ENCODE measurements around the gene METTL27. TPM values are rescaled to one million over a fixed set of nuclear protein-coding genes. Genes with fewer than 3 reads are reported as not detected.

METTL27 gene
- total and polyA plus RNA-seq, 9 of the 15 experiments (the other 6 are each of a cell fraction or from before 2014, with no cell fraction given) = 0.08 to 0.82 (median 0.33) TPM; not detected in 4

- TF ChIP-seq TAF1 (IDR thresholded peaks at IDR 0.05; ENCODE audit: control insufficient read depth, extremely low read depth, insufficient read depth, low read length, severe bottlenecking) (peak; percentile 63), YY1 (IDR thresholded peaks at IDR 0.05; ENCODE audit: borderline replicate concordance in 1 of 3, control insufficient read depth in 1 of 3, extremely low read depth in 1 of 3, insufficient read depth in 3 of 3, insufficient read length in 1 of 3, insufficient replicate concordance in 2 of 3, low read depth in 1 of 3, low read length in 2 of 3) (no peak), E2F1 (CRISPR knock-in tag; IDR thresholded peaks at IDR 0.05) (0 out of 2 replicates have a peak, but pooled peaks have one; percentile 38), ZBTB9 (CRISPR knock-in tag; IDR thresholded peaks at IDR 0.05) (peak; percentile 96), KLF6 (CRISPR knock-in tag; IDR thresholded peaks at IDR 0.05; ENCODE audit: borderline replicate concordance) (peak; percentile 91; the same call in 1 of the 2 replicates), OTX1 (CRISPR knock-in tag; IDR thresholded peaks at IDR 0.05) (peak; percentile 96), E2F5 (CRISPR knock-in tag; IDR thresholded peaks at IDR 0.05) (0 out of 2 replicates have a peak, but pooled peaks have one; percentile 32), SNRNP70 (optimal IDR thresholded peaks at IDR 0.05; ENCODE audit: low read depth, low read length) (no peak), ZNF436 (CRISPR knock-in tag; IDR thresholded peaks at IDR 0.05) (no peak), RFX5 (IDR thresholded peaks at IDR 0.05; ENCODE audit: low read depth, low read length) (no peak), ARNT (IDR thresholded peaks at IDR 0.05) (peak; percentile 100), DPF2 (IDR thresholded peaks at IDR 0.05) (peak; percentile 100), ARID2 (IDR thresholded peaks at IDR 0.05) (no peak), MYBL2 (IDR thresholded peaks at IDR 0.05; ENCODE audit: low read depth) (no peak; the same call in 1 of the 2 replicates), MYBL2 (CRISPR knock-in tag; IDR thresholded peaks at IDR 0.05; ENCODE audit: borderline replicate concordance) (no peak)
These were observed 43.9 kb upstream of the METTL27 start (continued) for GRCh38 chr7:73885975-73886798.
